ENCODE results near the gene PFDN4.

PFDN4 gene, protein sequence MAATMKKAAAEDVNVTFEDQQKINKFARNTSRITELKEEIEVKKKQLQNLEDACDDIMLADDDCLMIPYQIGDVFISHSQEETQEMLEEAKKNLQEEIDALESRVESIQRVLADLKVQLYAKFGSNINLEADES

DNA sequence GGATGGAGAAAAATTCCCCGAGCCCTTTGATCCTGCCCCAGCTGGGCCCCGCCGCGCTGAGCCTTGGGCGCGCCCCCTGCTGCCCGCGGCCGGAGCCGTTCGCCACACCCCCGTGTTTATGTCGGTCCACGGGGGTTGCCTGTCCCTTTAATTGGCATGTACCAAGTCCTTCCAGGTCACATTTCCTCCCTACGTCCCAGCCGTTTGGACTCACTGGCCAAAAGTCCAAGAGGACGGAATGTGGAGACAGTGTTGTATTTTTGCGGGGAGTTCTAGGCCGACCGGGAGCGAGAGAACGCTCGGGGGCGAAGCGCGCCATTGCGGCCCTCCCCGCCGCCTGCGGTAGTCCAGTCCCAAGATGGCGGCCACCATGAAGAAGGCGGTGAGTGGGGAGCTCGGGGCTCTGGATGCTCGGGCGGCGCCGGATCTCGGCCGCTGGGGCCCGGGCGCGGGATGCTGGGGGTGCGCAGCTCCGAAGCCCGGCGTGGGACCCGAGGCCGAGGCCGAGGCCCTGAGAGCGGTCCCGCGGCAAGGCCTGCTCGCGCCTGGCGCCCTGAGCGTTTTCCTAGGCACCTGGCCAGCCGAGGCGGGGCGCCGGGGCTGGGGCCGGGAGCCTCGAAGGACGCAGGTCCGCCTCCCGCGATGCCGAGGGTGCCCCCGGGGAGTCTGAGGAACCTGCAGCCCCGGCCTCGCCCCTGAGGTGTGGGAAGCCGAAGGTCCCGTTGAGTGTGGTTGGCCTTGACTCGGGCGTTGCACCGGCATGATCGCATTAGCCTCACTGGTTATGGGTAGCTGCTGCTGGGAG, at the start of gene PFDN4:
PFDN4 (plus strand) TSS at position 345 of the 805 bp plus-strand sequence; CDS start at position 359, 14 bp downstream.
- peak; percentile 52 for DNase-seq (ENCODE audit: low read depth, low spot score)

DNA sequence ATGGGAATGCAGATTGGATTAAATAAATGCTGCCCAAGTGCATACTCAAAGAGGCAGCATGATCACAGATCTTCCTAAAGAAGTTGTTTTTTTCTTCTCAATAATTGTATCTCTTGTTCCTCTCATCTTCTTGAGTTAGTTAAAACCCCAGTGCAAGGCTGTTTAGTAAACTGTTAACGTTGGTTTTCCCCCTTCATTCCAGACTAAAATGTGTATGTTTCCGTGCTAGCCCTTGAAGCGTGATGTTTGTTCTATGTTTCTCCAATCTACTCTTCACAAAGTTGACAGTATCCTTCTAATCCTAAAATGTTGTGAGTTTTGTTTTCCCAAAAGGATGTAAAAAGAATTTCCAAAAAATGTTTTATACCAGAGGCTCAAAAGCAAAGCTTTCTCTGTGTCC, 49.7 kb upstream of the PFDN4 start:
- no peak for DNase-seq (ENCODE audit: low read depth, low spot score)

DNA sequence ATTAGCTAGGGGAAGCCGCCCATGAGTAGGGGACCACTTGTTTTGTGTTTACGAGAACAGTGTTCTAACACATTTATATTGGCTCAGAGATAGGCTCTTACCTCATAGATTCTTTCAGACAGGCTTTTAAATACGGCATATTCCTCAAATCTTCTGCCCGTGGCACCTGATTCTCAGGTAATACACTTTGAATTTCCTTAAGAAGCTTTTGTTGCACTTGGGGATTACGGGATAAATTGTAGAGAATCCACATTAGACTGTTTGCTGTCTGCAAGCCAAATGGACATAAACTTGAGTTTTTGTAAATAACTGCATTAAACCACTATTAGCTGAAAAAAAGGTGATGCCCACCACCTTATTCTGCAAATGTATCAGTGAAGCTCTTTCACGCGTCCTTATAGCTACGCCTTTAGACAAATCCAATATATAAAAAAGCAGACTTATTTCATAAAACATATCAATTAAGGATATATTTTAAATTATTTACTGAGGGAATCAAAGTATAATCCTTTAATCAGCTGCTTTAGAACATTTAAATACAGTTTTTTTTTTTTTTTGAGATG, 49.0 kb upstream of the PFDN4 start:
- no peak for DNase-seq (ENCODE audit: low read depth, low spot score)

DNA sequence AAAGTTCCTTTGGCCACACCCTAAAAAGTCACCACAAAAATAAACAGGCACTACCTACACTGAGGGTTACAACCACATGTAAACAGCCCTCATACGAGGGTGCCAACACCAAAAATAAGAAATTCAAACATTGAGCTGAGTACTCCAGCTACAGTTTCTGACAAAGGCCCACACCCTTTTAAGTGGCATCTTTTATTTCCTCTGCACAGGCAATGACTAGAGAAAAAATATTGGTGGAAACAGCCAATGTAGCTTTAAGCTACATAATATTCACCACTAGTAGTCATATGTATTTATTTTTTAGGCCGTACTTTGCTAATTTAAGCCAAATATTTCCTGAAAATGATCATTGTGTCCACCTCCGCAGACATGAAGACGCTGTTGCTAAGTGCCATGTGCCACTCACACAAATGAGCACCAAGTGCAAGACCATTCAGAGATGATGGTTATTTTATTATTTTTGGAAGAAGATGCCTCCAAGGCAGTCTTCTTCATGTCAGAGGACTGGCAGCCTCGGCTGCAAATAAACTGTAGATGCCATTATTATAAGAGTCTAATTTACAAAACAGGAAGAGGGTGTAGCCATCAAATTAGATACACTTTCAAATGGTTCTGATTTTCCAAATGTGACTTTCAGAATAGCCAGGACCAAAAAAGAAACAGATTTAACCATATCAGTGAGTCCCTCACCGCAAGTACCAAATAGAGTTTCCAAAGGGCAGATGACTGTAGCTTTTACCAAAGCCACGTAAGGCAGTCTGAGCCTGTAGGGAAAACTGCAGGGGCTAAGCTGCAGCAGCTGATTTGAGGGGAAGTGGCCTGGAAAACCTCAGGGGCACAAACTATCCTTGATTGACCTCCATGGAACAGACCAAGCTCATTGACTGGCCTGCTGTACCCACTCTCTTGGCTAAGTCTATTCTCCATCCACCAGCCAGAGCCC, 47.6 kb upstream of the PFDN4 start:
- no peak for DNase-seq (ENCODE audit: low read depth, low spot score)

DNA sequence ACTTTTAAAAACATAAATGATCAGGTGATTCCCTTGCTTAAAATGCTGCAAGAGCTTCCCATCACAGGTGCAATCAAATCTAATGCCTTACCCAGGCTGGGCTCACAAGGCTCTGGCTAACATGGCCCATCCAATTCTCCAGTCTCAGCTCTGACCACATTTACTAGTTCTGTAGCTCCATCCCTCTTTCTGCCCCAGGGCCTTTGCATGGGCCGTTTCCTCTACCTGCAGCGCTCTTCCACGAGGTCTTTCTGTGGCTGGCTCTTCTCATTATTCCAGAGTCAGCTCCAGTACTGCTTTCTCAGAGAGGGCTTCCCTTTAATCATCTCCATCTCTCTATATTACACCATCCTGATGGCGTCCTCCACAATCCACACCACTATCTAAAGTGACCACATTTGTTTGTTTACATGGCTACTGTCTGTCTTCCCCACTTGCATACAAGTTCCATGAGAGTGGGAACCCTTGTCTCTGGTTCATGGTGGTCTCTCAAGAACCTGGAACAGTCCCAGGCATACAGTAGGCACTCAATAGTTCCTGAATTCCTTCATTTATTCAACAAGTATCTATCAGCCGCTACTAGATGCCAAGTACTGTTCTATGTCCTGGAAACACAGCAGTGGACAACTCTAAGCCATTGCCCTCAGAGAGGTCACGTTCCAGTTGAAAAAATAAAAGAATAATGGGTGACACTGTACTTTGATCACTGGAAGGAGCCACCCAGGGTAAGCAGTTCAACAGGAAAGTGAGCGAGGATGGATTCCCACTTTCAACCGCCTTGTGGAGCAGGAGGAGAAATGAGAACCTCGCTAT, 46.7 kb upstream of the PFDN4 start:
- DNase-seq (ENCODE audit: low read depth, low spot score): no peak

DNA sequence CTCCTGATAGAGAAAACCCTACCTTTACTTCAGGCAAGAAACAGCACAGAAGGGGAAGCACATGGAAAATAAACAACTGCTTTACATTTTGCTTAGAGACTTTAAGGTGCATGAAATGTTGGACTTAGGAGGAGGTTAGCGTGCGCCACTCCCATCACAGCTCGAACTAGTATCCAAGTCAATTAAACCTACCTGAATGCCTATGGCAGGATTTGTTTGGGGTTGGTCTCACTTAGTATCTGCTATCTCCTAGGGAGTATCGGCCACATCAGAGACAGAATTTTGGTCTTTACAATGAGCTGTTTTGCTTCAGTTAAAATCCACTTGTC, 46.1 kb upstream of the PFDN4 start:
- no peak for DNase-seq (ENCODE audit: low read depth, low spot score)

DNA sequence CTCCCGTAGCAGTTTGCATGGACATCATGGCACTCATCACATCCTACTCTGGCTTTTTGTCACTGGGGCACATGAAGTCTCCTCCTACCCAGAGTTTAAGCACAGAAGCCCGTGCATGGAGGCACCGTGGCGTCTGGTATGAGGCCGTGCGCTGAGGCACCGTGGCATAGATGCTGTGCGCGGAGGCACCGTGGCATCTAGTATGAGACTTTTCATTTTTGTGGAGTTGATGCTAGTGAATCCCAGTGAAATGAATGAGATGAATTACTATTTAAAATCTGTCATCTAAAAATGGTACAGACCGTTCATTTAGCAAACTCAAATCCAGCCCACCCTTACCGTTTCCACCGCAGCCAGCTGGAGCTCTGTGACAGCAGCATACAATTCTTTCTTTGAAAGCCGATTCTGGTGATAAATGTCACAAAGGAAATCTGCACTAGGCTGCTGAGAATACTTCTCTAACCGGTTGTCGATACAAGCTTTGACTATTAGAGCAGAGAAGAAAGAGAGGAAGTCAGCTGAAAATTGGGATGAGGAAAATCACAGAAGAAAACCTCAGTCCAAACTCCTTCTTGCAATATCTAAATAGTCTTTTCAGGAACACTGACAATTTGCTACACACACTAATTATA, 45.4 kb upstream of the PFDN4 start:
- DNase-seq (ENCODE audit: low read depth, low spot score): no peak

DNA sequence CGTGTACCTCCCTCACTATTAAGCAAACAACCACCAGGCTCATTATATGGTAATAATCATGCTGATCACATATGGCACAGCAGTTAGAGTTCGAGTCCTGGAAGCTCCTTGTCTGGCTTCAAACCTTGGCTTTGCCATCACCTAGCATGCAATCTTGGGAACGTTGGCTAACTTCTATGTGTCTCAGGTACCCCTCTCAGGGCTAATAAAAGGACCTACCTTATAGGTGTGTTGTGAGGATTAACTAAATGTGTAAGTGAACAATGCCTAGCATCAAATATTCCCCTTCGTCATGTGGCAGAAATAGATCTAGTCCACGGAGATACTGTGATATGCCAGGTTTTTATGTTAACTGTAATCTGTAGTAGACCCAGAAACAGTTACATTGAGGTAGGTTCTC, 44.5 kb upstream of the PFDN4 start:
- DNase-seq (ENCODE audit: low read depth, low spot score): no peak

DNA sequence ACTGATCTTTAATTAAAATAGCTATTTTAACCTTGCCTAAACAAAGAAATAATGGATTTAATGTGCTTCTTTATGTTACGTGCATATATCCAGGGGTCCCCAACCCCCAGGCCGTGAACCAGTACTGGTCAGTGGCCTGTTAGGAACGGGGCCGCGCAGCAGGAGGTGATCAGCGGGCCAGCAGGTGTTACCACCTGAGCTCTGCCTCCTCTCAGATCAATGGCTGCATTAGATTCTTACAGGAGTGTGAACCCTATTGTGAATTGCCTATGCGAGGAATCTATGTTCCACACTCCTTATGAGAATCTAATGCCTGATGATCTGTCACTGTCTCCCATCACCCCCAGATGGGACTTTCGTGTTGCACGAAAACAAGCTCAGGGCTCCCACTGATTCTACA, 42.9 kb upstream of the PFDN4 start:
- DNase-seq (ENCODE audit: low read depth, low spot score): no peak

DNA sequence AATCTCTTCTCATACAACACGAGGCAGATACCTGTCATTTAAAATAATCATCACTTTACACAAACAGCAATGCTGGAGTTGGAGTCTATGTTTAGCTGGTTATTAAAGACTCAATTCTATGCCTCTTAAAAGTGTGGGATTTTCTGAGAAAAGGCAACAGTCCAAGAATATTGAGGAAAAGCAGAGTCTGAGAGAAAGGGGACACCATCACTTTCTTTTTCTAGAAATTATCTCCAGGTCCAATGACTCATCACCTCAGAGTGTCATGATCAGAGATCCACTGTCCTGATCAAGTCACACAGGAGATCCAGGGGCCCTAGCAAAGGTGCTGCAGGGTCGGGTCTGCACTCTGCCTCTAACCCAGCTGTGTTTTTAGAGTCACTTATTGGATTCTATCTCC, 42.1 kb upstream of the PFDN4 start:
- no peak for DNase-seq (ENCODE audit: low read depth, low spot score)

DNA sequence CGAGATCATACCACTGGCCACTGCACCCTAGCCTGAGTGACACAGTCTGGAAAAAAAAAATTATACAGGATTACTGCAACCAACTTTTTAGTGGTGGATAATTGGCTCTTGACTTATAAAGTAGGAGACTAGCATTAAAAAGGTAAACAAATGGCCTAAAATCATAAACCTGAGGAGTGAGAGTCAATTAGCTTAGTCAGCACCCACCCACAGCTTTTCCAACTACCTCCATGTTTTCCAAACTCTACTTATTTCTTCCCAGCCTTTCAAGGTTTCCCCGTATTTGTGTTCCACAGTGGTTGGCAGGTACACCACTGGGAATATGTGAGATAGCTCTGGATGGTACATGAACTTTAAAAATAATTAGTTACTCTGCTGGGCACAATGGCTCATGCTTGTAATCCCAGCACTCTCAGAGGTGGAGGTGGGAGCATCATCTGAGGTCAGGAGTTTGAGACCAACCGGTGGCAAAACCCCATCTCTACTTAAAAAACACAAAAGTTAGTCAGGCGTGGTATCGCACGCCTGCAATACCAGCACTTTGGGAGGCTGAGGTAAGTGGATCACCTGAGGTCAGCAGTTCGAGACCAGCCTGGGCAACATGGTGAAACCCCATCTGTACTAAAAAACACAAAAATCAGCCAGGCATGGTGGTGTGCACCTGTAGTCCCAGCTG, 40.8 kb upstream of the PFDN4 start:
- no peak for DNase-seq (ENCODE audit: low read depth, low spot score)

DNA sequence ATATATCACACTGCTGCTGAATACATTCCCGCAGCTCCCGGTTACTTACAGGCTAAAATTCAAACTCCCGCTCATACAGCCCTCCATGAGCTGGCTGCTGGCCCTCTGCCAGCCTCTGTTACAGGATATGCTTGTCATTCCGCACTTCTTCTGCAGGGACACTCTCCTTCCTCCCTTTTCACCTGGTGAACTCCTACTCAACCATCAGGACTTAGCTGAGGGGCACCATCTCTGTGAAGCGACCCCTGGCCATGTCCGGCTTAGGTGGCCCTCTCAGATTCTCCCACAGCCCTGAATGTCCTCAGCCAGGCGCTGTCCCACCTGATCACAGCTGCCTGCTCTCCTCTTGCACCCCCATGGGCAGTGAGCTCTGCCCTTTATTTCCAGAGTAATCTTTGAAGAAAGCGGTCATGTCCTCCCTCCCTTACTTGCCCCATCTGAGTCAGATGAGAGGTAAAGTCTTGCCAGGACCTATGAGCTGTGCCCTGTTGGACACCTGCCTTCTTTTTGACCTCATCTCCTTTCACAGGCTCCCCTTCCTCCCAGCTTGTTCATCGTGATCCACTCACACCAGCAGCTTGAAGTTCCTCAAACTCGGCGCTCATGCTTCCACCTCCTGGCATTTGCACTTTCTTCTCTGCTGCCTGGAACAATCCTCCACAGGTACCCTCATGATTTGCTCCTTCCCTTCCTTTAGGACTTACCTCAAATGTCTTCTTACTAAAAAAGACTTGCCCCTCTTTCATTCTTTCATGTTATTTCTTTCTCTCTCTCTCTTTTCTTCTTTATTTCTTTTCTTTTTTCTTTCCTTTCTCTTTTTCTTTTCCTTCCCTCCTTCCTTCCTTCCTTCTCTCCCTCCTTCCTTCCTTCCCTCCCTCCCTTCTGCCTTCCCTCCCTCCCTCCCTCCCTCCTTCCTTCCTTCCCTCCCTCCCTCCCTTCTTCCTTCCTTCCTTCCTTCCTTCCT, 39.7 kb upstream of the PFDN4 start:
- DNase-seq (ENCODE audit: low read depth, low spot score): no peak

DNA sequence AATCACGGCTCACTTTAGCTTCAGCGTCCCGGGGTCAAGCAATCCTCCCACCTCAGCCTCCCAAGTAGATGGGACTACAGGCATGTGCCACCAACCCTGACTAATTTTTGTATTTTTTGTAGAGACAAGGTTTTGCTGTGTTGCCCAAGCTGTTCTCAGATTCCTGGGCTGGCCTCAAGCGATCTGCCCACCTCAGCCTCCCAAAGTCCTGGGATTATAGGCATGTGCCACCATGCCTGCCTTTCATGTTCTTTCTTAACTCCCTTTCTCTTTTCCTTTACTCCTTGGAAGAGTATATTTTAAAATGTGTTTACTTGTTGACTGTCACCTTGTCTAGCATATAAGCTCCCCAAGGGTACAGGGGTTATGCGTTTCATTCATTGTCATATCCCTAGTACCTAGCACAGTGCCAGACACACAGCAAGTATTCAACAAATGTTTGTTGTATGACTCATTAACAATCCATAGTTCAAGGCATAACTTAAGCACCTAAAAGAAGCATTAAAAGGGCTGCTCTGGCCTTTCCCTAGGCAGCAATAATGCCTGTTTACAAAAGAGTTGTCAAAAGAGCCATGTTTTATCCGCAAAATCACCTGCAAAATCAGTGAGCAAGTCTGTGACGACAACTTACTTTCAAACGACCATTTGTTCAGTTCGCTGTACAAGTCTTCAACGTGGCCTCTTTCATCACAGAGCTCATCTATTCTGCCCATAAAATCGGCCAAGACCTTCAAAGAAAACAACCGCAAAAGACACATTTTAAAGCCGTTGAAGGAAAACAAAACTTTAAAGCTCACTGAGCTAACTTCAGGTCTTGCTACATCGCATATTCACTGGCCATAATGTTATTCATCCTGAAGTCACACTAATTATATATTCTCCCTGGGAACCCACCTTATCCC, 38.7 kb upstream of the PFDN4 start:
- no peak for DNase-seq (ENCODE audit: low read depth, low spot score)

DNA sequence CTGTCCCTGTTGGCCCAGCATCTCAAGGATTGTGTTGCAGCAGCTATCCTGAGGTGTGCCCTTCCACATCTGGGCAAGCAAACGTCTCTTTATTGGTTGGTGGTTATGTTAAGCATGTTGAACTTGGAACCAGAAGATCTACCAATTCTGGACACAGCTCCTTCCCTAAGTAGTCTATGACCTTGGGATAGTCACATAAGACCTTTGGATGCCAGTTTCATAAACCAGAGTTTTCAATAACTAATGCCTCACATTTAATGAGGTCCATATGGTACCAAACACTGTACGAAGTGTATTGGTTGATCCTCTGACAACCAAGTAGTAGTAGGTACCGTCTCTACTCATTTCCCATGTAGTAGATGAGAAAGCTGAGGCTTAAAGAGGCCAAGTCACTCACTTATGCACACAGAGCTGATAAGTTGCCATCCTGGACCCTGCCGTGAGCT, 37.8 kb upstream of the PFDN4 start:
- no peak for DNase-seq (ENCODE audit: low read depth, low spot score)

DNA sequence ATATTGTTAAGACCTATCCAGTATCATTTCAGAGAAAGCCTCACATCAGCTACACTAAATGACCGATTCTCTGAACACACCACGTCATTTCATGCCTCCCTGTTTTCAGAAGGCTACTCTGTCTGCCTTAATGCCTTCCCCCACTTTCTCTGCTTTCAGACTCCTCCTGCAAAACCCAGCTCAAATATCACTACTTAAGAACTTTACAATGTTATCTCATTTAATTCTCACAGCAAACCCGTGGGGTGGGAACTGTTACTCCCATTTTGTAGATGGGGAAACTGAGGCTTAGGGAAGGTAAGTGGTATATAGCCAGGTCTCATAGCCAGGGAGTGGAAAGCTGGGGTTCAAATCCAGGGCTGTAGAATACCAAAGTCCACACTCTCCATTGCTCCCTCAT, 36.9 kb upstream of the PFDN4 start:
- DNase-seq (ENCODE audit: low read depth, low spot score): no peak

DNA sequence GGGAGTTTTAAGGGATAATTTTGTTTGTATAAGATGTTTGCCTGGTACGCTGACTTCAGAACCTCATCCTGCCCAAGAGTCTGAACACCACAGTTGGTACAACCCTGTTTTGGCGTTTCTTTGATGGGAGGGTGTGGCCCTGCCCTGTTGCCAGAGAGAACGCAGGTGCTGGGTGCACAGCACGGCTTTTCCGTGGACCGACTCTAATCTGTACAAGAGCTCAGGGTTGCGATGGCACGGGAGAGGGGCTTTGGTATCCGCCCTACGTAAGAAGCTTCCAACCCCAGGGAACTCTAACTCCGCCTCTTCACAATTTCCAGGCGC, 35.4 kb upstream of the PFDN4 start:
- no peak for DNase-seq (ENCODE audit: low read depth, low spot score)

DNA sequence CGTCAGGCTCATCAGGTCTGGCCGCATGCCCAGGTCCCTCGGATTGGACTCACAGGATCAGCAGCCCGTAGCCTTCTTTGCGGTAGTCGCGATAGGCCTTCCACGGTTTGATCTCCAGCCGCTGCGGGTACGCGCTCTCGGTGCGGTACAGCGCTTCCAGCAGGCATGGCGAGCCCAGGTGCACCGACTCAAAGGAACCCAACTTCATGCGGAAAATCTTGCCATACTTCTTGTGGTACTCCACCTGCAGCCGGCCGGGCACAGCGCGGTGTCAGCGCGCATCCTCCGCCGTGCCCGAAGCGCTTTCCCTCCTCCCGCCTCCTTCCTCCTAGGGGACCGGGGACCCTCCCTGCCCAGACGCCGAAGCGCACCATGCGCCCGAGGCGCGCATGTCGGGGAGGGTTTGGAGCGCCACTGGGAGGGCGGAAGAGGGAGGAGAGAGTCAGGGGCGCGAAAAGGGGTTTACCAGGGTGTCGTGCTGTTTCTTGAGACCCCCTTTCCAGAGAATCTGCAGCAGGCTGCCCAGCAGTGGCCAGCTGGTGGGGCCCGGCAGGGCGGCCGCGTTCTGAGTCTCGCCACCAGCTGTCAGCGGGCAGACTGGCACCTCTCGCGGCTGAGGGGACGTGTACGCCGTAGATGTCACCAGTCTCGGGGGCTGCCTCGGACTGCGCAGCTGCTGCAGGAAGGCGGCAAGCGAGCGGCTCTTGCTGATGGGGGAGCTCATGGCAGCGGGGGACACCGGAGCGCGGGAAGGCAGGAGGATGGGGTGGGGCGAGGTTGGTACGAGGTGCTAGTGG, 34.8 kb upstream of the PFDN4 start:
- no peak for DNase-seq (ENCODE audit: low read depth, low spot score)

All from activated CD4-positive, CD25-positive, alpha-beta regulatory T cell treated with anti-CD3 and anti-CD28 coated beads, Interleukin-2, amount 50 U/mL, for 16 hours (primary cell).